NCI-H524 treated with DMSO at 0.1 percent for 48 hours (cell line): ENCODE measurements around the gene EFEMP2.
"Not testable (repeated sequence)": the region's sequence is repeated elsewhere in the genome, so short reads cannot be mapped to it uniquely, and the experiment has no call there.

Experiments used
- DNase-seq: peaks from one replicate; lab custom pipeline; 2025; lab: John Stamatoyannopoulos, UW

Gene EFEMP2

GRCh38 chr11:65900125-65900898 is 27.7 kb upstream of the EFEMP2 start, which contains the start of gene FOSL1:
TSS of gene FOSL1 (minus strand) at chr11:65900388. CDS start at chr11:65900339, 49 bp downstream.
- no peak for DNase-seq

DNA sequence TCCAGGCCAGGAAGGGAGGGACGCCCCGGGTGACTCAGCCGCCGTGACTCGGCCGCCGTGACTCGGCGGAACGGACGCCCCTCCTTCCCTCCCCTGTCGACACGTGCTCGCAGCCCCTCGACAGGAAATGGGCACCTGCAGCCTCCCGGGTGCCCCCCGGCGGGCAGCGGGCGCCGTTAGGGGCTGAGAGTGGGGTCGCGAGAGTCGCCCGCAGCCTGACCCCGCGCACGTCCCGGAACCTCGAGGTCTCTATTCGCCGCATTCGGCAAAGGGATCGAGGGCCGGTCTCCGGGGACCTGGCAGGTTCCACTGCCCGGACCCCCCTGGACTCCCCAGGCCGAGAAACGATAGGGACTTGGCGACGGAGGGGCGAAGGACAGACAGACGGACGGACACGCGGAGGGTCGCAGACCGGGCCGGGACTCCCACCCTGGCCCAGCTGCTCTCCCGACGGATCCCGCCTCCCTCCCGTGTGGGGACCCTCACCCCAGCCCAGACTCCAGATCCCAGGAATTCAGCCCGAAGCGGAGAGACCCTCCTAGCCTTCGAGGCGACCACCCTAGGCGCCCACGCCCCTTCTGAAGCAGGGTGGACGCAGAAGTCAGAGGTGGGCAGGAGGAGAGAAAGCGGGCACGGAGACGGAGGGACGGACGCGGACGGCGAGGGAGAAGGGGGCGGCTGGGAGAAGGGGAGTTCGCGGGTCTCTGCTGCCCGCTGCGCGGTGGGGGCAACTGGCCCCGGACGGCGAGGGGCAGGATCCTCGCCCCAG is 26.9 kb upstream of the EFEMP2 start:
- no peak for DNase-seq

DNA sequence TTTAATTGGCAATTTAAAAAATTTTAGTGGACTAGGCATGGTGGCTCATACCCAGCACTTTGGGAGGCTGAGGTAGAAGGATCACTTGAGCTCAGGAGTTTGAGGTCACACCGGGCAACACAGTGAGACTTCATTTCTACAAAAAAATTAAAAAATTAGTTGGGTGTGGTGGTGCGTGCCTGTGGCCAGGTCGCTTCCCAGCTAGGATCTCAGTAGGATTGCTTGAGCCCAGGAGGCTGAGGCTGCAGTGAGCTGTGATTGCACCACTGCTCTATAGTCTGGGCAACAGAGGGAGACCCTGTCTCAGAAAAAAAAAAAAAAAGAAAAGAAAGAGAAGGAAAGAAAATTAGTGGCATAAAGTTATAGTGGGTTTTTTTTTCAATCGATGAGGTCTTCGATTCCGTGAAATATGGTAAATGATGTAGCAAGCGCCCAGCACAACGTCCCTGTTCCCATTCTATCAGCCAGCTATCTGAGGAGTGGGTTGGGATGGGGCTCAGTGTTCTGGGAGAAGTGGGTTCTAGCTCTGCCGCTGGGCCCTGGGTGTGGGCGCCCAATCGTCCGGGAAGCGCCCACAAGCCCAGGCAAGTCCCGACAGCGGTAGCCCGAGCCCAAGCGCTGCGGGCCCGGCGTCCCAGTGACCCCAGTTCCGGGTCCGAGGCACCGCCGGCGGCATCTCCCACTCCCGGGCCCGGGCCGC is 26.2 kb upstream of the EFEMP2 start:
- no peak for DNase-seq

DNA sequence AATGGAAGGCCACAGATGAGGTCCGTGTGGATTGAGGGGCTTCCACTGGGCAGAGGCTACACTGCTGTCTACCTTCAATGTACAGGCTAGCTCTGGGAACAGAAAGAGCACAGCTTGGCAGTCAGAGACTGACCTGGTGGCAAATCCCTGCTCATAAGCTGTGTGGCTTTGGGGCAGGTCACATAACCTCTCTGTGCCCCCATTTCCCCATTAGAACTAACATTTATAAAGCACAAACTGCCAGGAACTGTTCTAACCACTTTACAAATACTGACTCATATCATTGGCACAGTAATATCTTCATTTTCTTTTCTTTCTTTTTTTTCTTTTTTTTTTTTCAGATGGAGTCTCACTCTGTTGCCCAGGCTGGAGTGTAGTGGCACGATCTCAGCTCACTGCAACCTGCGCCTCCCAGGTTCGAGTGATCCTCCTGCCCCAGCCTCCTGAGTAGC is 24.4 kb upstream of the EFEMP2 start:
- DNase-seq, result no peak

GRCh38 chr11:65896034-65896999 is 23.7 kb upstream of the EFEMP2 start:
- no peak for DNase-seq

DNA sequence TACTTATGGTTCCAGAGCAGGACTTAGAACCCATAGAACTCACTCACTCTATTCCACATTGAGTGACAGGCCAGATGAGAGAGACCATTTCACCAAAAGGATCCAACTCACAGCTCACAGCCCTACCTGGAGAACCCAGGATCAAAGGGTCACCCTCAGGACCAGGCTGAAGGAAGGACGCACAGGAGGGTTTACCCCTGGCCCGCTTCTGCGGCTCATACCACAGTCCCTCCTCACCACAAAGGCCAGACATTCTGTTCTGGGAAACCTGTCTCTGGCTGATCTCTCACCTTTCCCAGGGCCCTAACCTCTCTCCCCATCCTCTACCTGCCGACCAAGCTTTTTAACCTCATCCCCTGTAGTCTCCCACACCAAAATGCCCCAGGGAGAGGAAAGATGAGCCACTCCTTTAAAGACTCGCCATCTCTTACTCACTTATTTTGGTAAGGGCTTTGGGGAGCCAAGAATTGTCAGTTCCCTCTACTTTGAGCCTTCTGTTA is 22.9 kb upstream of the EFEMP2 start:
- no peak for DNase-seq

GRCh38 chr11:65894034-65894591 is 21.5 kb upstream of the EFEMP2 start:
- no peak for DNase-seq

GRCh38 chr11:65892661-65893317 is 20.2 kb upstream of the EFEMP2 start:
- DNase-seq, result no peak

GRCh38 chr11:65892137-65892540 is 19.5 kb upstream of the EFEMP2 start:
- DNase-seq, result not testable (repeated sequence)

- DNase-seq, result no peak
These were observed 18.9 kb upstream of the EFEMP2 start for GRCh38 chr11:65891219-65892136.

GRCh38 chr11:65890324-65891218 is 18.0 kb upstream of the EFEMP2 start, which contains the start of gene CCDC85B:
TSS of gene CCDC85B (plus strand) at chr11:65890673. CDS start at chr11:65890784, 111 bp downstream.
- peak; percentile 60 for DNase-seq

DNA sequence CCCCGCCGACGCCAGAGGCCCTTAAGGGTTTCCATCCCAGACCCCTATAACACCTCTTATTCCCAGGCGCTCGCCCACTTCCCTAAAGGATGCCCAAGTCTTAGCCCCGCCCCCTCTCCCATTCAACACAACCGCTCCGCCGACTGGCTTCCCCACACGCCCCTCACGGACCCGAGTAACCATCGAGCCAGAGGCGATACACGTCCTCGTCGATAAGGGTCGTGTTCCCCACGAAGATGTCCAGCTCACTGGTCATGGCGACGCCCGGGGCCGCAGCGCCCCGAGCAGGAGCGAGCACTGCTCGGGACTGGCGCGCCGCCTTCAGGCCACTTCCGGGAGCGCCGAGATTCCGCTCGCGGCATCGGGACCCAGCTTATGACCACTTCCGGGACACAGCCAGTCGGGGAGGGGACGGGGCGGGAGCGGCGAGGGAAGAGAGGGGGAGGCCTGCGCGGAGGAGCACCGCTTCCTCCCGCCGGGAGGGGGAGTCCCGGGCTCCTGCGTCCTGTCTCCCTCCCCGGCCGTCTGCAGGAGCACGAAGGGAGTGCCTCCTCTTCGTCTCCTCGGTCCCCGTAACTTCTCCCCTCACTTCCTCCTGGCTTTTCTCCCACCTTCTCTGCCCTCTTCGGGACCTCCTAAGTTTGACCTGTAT is 15.7 kb upstream of the EFEMP2 start, which contains the start of gene FIBP:
TSS of gene FIBP (minus strand) at position 309 of the 652 bp plus-strand sequence. CDS start at position 256, 53 bp downstream.
- peak; percentile 70 for DNase-seq

DNA sequence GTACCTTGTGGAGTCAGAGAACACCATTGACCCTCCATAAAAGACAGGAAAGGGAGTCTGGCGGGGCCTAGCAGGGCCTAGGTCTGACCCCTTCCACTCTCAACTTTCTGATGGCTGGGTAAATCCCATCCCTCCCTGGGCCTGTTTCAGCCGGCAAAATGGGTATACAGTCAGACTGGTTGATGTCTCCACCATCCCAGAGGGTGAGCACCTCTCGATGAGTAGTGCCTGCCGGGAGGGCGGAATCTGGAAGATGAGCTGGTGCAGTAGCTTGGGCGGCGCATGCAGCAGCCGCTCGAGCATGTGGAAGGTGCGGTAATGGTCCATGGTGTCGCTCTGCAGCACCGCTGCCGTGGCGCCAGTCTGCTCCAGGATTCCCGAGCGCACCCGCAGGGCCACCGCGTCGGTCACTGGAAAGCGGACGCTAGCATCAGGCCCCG is 15.1 kb upstream of the EFEMP2 start:
- no peak for DNase-seq

DNA sequence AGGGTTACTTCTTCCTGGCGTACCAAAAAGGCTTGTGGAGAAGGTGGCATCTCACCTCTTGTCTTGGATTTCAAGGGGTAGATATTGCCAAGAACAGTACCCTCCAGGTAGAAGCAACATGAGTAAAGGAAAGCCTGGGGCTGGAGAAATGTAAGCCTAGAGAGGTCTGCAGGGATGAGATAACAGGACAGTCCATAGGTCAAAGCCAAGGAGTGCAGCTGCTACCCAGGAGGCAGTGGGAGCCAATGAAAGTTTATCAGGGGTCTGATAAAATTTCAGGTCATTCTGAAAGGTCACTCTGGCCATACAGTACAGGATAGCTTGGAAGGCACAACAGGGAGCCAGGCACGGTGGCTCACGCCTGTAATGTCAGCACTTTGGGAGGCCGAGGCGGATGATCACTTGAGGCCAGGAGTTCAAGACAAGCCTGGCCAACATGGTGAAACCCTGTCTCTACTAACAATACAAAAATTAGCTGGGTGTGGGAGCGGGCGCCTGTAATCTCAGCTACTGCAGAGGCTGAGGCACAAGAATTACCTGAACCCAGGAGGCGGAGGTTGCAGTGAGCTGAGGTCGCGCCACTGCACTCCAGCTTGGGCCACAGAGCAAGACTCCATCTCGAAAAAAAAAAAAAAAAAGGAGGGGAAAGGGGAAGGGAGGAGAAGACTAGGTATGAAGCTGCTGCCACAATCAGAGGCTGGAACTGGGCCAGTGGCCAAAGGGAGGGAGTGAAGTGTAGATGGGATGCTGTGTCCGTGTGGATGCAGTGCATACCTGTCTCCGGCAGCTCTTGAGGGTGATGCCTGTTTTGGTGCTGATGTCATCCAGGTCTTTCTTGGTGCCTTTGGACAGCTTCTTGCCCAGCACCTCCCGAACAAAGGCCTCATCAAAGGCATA is 14.5 kb upstream of the EFEMP2 start:
- DNase-seq, result no peak

DNA sequence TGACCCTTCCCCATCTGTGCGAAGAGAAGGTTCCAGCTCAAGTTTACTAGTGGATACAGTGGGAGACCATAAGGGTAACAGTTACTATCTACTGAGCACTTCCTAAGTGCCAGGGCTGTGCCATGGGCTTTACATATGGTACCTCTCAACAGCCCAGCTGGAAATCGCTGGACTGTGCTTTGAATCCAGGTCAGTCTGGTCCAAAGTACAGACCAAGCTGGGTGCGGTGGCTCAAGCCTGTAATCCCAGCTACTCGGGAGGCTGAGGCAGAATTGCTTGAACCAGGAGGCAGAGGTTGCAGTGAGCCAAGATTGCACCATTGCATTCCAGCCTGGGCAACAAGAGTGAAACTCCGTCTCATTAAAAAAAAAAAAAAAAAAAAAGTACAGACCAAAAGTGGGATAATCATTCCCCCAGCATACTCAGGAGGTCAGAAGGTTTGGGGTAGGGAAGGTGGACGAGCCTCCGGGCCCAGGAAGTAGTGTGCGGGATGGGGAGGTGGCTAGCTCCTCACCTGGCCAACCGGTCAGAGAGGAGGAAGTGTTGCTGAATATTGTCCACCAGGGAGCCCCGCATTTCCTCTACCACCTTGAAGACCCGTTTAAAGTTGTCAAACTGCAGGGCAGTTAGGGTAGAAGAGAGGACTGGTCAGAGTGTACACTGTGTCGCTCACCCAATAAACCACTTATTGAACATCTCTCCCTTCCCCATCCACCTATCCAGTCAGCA is 13.4 kb upstream of the EFEMP2 start:
- no peak for DNase-seq
